Activated naive CD4-positive, alpha-beta T cell treated with anti-CD3 and anti-CD28 coated beads, Interleukin-2, amount 50 U/mL, for 24 hours (primary cell): Measurements from ENCODE around the gene RAPGEF1.
A peak's percentile ranks its signal among the peaks of the same experiment; 100 is the strongest.
"Not testable (repeated sequence)": the region's sequence is repeated elsewhere in the genome, so short reads cannot be mapped to it uniquely, and the experiment has no call there.

Source experiments
- H3K27ac Mint-ChIP-seq: one replicate; pipeline ENCODE4 v1.8.0; 2021; ENCODE audit warnings: mild to moderate bottlenecking, mixed read lengths
- H3K27me3 Mint-ChIP-seq: one replicate; pipeline ENCODE4 v1.8.0; 2021; ENCODE audit warnings: mixed read lengths
- H3K36me3 Mint-ChIP-seq: one replicate; pipeline ENCODE4 v1.8.0; 2021; ENCODE audit warnings: mixed read lengths
- H3K4me1 Mint-ChIP-seq: one replicate; pipeline ENCODE4 v1.8.0; 2021; ENCODE audit warnings: mixed read lengths
- H3K4me3 Mint-ChIP-seq: one replicate; pipeline ENCODE4 v1.8.0; 2021; ENCODE audit warnings: mild to moderate bottlenecking, mixed read lengths
- H3K9me3 Mint-ChIP-seq: one replicate; pipeline ENCODE4 v1.8.0; 2021; ENCODE audit warnings: mixed read lengths

Gene RAPGEF1

GRCh38 chr9:131668439-131669268 lies 71.2 kb downstream of the RAPGEF1 start:
- Mint-ChIP-seq H3K27ac (peak overlapping the region; percentile 99), H3K4me1 (peaks cover 96% of the 10 kb centered on the region), H3K9me3 (no peaks in the 10 kb centered on the region), H3K27me3 (no peaks in the 10 kb centered on the region), H3K4me3 (peak overlapping the region; percentile 77), H3K36me3 (peaks cover 2% of the 10 kb centered on the region)

- Mint-ChIP-seq H3K4me1 (peaks cover 98% of the 10 kb centered on the region), H3K27ac (peak overlapping the region; percentile 99)
Measured at GRCh38 chr9:131668057-131668438, 71.8 kb downstream of the RAPGEF1 start.

GRCh38 chr9:131667576-131667975 lies 72.3 kb downstream of the RAPGEF1 start:
- Mint-ChIP-seq H3K27me3 (no peaks in the 10 kb centered on the region), H3K36me3 (peaks cover 2% of the 10 kb centered on the region), H3K9me3 (no peaks in the 10 kb centered on the region)

More at GRCh38 chr9:131668057-131668438, 71.8 kb downstream of the RAPGEF1 start:
- no peaks in the 10 kb centered on the region for H3K9me3 Mint-ChIP-seq
- peaks cover 2% of the 10 kb centered on the region for H3K36me3 Mint-ChIP-seq
- no peaks in the 10 kb centered on the region for H3K27me3 Mint-ChIP-seq
- peak overlapping the region; percentile 85 for H3K4me3 Mint-ChIP-seq

GRCh38 chr9:131666774-131667173 lies 73.1 kb downstream of the RAPGEF1 start:
- H3K9me3 Mint-ChIP-seq, result no peaks in the 10 kb centered on the region
- peaks cover 97% of the 10 kb centered on the region for H3K4me1 Mint-ChIP-seq
- H3K36me3 Mint-ChIP-seq, result peaks cover 4% of the 10 kb centered on the region
- peak overlapping the region; percentile 90 for H3K27ac Mint-ChIP-seq
- H3K27me3 Mint-ChIP-seq, result no peaks in the 10 kb centered on the region
- H3K4me3 Mint-ChIP-seq, result peak overlapping the region; percentile 59

More at GRCh38 chr9:131667576-131667975, 72.3 kb downstream of the RAPGEF1 start:
- H3K4me1 Mint-ChIP-seq, result peaks cover 98% of the 10 kb centered on the region
- H3K4me3 Mint-ChIP-seq, result peak overlapping the region; percentile 85
- peak overlapping the region; percentile 96 for H3K27ac Mint-ChIP-seq

GRCh38 chr9:131666029-131666428 lies 73.8 kb downstream of the RAPGEF1 start:
- Mint-ChIP-seq H3K4me1 (peaks cover 95% of the 10 kb centered on the region), H3K36me3 (peaks cover 4% of the 10 kb centered on the region), H3K27ac (no peak overlapping the region), H3K9me3 (no peaks in the 10 kb centered on the region), H3K4me3 (no peak overlapping the region), H3K27me3 (no peaks in the 10 kb centered on the region)

- Mint-ChIP-seq H3K4me3 (peak overlapping the region; percentile 12), H3K27ac (peak overlapping the region; percentile 86), H3K27me3 (no peaks in the 10 kb centered on the region)
Measured at GRCh38 chr9:131663288-131663687, 76.6 kb downstream of the RAPGEF1 start.

GRCh38 chr9:131662289-131662621 lies 77.6 kb downstream of the RAPGEF1 start:
- H3K4me3 Mint-ChIP-seq, result peak overlapping the region; percentile 31
- H3K4me1 Mint-ChIP-seq, result peaks cover 87% of the 10 kb centered on the region
- not testable (repeated sequence) for H3K27me3 Mint-ChIP-seq, H3K9me3 Mint-ChIP-seq, H3K36me3 Mint-ChIP-seq
- H3K27ac Mint-ChIP-seq, result peak overlapping the region; percentile 87

More at GRCh38 chr9:131663288-131663687, 76.6 kb downstream of the RAPGEF1 start:
- Mint-ChIP-seq H3K36me3 (peaks cover 5% of the 10 kb centered on the region), H3K9me3 (no peaks in the 10 kb centered on the region), H3K4me1 (peaks cover 87% of the 10 kb centered on the region)

- Mint-ChIP-seq H3K4me3 (peak overlapping the region; percentile 31), H3K4me1 (peaks cover 87% of the 10 kb centered on the region), H3K36me3 (peaks cover 5% of the 10 kb centered on the region), H3K27me3 (no peaks in the 10 kb centered on the region), H3K9me3 (no peaks in the 10 kb centered on the region), H3K27ac (peak overlapping the region; percentile 87)
Measured at GRCh38 chr9:131661568-131662288, 78.1 kb downstream of the RAPGEF1 start.

GRCh38 chr9:131660466-131661405 lies 79.1 kb downstream of the RAPGEF1 start:
- Mint-ChIP-seq H3K4me3 (no peak overlapping the region), H3K9me3 (no peaks in the 10 kb centered on the region), H3K27me3 (no peaks in the 10 kb centered on the region), H3K4me1 (peaks cover 87% of the 10 kb centered on the region), H3K27ac (peak overlapping the region; percentile 81), H3K36me3 (peaks cover 5% of the 10 kb centered on the region)

GRCh38 chr9:131658377-131659129 lies 81.3 kb downstream of the RAPGEF1 start:
- Mint-ChIP-seq H3K36me3 (peaks cover 5% of the 10 kb centered on the region), H3K4me3 (peak overlapping the region; percentile 87), H3K4me1 (peaks cover 86% of the 10 kb centered on the region)

GRCh38 chr9:131657940-131658339 lies 81.9 kb downstream of the RAPGEF1 start:
- Mint-ChIP-seq H3K36me3 (peaks cover 5% of the 10 kb centered on the region), H3K4me3 (peak overlapping the region; percentile 87), H3K27me3 (no peaks in the 10 kb centered on the region), H3K27ac (peak overlapping the region; percentile 99), H3K9me3 (no peaks in the 10 kb centered on the region), H3K4me1 (peaks cover 85% of the 10 kb centered on the region)

More at GRCh38 chr9:131658377-131659129, 81.3 kb downstream of the RAPGEF1 start:
- H3K27ac Mint-ChIP-seq, result peak overlapping the region; percentile 99
- no peaks in the 10 kb centered on the region for H3K9me3 Mint-ChIP-seq
- no peaks in the 10 kb centered on the region for H3K27me3 Mint-ChIP-seq

- peak overlapping the region; percentile 99 for H3K27ac Mint-ChIP-seq
- H3K36me3 Mint-ChIP-seq, result peaks cover 5% of the 10 kb centered on the region
Measured at GRCh38 chr9:131657456-131657855, 82.4 kb downstream of the RAPGEF1 start.

GRCh38 chr9:131657037-131657377 lies 82.9 kb downstream of the RAPGEF1 start:
- H3K27me3 Mint-ChIP-seq, result no peaks in the 10 kb centered on the region
- H3K27ac Mint-ChIP-seq, result peak overlapping the region; percentile 88
- peaks cover 79% of the 10 kb centered on the region for H3K4me1 Mint-ChIP-seq
- H3K4me3 Mint-ChIP-seq, result peak overlapping the region; percentile 62
- no peaks in the 10 kb centered on the region for H3K9me3 Mint-ChIP-seq
- peaks cover 4% of the 10 kb centered on the region for H3K36me3 Mint-ChIP-seq

More at GRCh38 chr9:131657456-131657855, 82.4 kb downstream of the RAPGEF1 start:
- H3K9me3 Mint-ChIP-seq, result no peaks in the 10 kb centered on the region
- H3K4me3 Mint-ChIP-seq, result no peak overlapping the region
- peaks cover 84% of the 10 kb centered on the region for H3K4me1 Mint-ChIP-seq
- no peaks in the 10 kb centered on the region for H3K27me3 Mint-ChIP-seq

GRCh38 chr9:131656356-131657036 lies 83.4 kb downstream of the RAPGEF1 start:
- Mint-ChIP-seq H3K4me3 (peak overlapping the region; percentile 62), H3K4me1 (peaks cover 81% of the 10 kb centered on the region), H3K36me3 (peaks cover 3% of the 10 kb centered on the region), H3K27ac (peak overlapping the region; percentile 88), H3K27me3 (no peaks in the 10 kb centered on the region), H3K9me3 (no peaks in the 10 kb centered on the region)
